ENCODE results near the gene DHX57.

Gene DHX57

DNA sequence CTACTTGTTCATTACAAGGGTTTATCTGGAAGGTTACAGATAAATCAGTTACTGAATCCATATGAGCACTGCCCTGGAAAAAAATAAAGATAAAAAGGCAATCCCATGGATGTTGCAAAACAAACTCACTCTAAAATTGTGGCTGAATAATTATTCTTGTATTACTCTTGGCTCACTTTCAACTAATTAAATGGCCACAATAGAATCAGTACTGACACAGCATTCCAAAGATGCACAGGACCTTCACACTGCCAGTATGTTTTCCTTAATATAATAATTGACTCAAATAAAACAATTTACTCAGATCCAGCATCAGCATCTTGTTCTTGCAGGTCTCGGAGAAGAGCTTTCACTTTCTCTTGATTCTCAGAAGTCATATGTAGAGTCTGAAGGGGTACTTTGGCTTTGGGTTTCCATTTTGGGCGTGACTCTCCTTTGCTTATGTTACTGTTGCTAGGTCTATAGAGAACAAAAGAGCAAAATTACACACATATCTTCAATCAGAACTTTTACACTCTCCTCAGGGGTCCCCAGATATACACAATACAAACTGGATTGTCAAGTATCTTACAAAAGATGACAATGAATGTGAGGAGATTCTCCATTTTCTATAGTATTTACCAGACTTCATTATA lies 12.6 kb downstream of the DHX57 start:
- DNase-seq, result no peak

DNA sequence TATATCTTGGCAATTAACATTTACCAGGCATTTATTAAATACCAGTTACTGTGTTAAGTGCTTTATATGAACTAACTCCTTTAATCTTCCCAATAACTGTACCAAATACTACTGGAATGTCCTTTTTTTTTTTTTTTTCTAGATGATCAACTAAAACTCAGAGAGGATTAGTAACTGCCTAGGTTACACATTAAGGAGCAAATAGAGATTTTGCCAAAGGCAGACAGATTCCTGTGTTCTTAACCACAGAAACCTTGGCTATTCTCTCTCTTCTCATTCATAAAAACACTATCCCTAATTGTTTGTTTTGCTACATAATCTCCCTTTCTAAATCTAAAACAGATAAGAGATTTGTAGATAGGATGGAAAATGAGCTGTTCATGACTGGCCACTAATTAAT lies 13.3 kb downstream of the DHX57 start:
- no peak for DNase-seq

DNA sequence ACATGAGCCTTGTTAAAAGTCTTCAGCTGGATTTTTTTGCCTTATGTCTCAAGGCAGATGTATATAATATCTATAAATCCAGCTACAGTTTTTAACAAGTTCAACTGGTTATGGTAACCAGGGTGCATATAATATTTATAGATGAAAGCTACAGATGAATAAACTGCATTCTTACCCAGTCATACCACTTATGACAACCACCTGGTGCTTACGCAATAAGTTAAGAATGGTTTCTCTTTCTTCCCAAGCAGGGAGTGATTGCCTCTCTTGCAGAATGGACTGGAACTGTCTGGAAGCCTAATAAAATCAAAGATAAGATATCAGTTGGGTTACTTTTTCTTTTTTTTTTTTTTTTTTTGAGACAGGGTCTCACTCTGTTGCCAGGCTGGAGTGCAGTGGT lies 19.6 kb downstream of the DHX57 start:
- DNase-seq, result no peak

DNA sequence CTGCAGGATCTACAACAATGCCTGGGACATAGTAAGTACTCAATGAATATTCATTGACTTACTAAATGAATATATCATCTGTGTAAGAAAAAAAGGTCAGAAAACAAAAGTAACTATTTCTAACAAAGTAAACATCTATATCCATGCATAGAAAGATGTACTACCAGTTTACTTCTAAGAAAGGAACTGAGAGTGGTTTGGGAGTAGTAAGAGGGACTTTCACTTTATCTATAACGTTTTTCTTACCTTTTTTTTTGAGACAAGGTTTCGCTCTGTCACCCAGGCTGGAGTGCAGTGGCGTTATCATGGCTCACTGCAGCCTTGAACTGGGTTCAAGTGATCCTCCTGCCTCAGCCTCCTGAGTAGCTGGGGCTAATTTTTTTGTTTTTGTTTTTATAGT lies 25.7 kb downstream of the DHX57 start:
- no peak for DNase-seq

GRCh38 chr2:38836791-38837190 lies 38.9 kb downstream of the DHX57 start:
- DNase-seq, result peak; percentile 35 to 76

DNA sequence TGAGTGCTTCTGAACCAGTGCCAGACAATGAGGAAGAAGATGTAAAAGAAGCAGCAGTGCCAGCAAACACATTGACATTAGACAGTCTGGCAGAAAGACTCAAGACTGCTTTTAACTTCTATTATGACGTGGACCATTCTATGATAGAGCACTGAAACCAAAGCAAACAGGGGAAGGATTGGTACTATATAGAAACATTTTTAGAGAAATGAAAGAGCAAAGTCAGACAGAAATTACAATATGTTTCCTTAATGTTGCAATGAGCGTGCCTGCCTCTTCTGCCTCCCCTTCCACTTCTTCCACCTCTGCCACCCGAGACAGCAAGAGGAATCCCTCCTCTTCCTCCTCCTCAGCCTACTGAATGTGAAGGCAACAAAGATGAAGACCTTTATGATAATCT lies 39.7 kb downstream of the DHX57 start:
- DNase-seq, result peak; percentile 66 to 87

DNA sequence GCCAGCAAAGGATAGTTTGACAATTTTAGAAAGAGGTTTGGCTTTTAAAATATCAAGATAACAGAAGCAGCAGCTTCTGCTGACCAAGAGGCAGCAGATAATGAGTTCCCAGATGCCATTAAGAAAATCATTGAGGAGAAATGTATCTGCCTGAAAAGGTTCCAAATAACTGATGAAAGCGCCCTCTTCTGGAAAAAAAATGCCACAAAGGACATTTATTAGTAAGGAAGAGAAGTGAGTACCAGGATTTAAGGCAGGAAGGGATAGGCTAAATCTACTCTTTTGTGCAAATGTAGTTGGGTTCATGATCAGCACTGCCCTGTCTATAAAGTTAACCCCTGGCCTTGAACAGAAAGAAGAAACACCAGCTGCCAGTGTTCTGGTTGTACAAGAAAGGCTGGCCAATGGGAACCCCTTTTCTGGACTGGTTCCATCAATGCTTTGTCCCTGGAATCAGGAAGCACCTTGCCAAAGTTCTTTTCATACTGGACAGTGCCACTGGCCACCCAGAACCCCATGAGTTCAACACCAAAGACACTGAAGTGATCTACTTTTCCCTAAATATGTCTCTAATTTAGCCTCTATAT lies 40.6 kb downstream of the DHX57 start:
- DNase-seq, result peak; percentile 53 to 60

DNA sequence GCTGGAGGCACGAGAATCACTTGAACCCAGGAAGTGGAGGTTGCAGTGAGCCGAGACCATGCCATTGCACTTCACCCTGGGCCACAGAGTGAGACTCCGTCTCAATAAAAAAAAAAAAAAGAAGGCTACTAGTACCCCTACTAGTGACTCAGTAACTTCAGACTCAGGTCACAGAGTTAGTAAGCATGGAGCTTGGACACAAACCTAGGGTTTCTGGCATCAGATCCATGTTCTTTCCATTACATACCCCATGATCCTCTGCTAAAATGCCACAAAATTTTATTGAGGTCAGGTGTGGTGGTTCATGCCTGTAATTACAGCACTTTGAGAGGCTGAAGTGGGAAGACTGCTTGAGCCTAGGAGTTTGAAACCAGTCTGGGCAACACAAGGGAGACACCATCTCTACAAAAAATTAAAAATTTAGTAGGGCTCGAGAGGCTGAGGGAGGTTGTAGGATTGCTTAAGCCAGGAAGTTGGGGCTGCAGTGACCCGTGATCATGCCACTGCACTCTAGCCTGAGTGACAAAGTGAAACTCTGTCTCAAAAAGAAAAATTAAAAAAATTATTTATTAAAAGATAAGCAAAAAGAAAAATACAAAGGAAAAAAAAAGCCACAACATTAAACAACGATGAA lies 45.1 kb downstream of the DHX57 start:
- DNase-seq, result peak; percentile 74 to 78

- peak; percentile 43 to 47 for DNase-seq
Measured at GRCh38 chr2:38829971-38830370, 45.8 kb downstream of the DHX57 start.

DNA sequence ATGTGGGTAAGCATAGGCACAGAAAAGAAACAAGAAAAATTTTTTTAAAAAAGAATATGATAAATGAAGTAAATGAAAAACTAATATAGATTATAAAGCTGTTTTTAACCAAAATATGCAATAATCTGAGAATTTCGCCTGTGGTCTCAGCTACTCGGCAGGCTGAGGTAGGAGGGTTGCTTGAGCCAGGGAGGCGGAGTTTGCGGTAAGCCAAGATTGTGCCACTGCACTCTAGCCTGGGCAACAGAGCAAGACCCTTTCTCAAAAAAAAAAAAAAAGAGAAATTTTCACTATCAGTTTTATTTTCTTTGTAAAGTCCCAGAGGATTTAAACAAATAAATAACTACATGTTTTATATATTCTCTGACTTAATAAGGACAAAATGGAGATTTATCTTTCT lies 47.3 kb downstream of the DHX57 start:
- DNase-seq, result no peak

GRCh38 chr2:38827539-38828145 lies 48.1 kb downstream of the DHX57 start:
- DNase-seq, result peak; percentile 59 to 68

GRCh38 chr2:38825956-38826355 lies 49.8 kb downstream of the DHX57 start:
- no peak for DNase-seq

- no peak for DNase-seq
Measured at GRCh38 chr2:38824906-38825305, 50.8 kb downstream of the DHX57 start.

DNA sequence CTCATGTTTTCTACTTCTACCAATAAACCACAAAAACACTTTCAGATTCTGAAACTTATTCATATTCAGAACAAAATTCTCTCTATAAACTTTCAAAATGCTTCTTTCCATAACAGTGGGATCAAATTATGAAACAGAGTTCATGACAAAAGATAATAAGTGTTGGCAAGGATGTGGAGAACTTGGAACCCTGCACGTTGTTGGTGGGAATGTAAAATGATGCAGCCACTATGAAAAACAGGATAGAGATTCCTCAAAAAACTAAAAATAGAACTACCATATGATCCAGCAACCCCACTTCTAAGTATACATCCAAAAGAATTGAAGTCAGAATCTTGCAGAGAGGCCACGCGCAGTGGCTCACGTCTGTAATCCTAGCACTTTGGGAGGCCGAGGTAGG lies 52.3 kb downstream of the DHX57 start:
- DNase-seq, result no peak

DNA sequence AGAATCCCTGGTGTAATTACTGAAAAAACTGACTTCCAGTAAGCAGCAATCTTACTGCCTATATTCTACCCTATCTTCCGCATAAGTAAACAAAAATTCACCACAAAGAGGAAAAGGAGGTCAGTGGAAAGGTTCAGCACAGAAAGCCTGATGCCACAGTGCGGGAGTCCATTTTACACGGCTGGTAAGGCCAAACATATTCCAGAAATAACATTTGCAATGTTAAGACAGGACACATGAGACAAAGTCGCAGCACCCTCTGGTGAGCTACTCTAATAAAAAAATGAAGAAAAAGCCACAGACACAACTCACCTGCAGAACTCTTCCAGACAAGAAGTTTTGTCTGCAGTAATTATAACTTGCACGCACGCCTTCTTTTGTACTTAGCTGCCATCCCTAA lies 57.2 kb downstream of the DHX57 start:
- no peak for DNase-seq

DNA sequence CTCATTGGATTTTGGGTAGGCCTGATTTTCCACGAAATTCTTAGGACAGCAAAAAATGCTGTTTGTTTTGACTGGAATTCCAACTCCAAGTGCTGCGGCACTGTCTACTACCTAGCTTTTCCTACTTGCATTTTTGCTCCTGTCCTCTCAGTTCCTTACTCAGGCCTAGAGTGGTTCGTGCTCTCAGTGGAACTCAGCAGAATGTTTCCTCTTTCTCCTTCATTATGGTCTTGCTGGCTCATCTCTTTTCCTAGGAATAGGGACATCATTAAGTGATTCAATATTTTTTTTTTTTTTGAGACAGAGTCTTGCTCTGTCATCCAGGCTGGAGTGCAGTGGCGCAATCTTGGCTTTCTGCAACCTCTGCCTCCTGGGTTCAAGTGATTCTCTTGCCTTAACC lies 59.8 kb downstream of the DHX57 start:
- DNase-seq, result no peak

GRCh38 chr2:38810488-38810887 lies 65.2 kb downstream of the DHX57 start:
- no peak for DNase-seq

DNA sequence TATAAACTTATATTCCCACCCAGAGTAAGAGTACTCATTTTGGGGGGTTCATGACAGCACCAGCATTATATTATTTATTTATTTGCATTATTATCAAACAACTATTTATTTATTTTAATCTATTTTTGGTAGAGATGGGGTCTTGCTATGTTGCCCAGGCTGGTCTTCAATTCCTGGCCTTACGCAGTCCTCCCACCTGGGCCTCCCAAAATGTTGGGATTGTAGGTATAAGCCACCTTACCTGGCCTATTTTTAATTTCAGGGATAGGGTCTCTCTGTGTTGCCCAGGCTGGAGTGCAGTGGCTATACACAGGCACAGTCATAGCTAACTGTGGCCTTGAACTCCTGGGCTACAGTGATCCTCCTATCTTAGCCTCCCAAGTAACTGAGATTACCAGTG lies 67.1 kb downstream of the DHX57 start:
- DNase-seq, result no peak

DNA sequence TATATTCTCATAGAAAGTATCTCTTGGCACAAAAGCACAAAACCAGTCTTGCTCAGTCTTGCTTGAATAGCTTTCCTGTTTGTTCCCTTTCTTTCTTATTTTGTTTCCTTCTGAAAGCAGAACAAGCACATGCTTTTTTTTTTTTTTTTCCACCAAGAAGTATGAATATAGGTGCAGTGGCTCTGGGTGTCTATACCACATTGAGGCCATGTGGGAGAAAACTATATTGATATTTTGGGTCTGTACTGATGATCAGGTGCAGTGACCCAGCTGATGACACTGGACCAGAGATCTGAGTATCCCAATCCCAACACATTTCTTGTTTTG lies 69.0 kb downstream of the DHX57 start:
- peak; percentile 29 to 48 for DNase-seq

DNA sequence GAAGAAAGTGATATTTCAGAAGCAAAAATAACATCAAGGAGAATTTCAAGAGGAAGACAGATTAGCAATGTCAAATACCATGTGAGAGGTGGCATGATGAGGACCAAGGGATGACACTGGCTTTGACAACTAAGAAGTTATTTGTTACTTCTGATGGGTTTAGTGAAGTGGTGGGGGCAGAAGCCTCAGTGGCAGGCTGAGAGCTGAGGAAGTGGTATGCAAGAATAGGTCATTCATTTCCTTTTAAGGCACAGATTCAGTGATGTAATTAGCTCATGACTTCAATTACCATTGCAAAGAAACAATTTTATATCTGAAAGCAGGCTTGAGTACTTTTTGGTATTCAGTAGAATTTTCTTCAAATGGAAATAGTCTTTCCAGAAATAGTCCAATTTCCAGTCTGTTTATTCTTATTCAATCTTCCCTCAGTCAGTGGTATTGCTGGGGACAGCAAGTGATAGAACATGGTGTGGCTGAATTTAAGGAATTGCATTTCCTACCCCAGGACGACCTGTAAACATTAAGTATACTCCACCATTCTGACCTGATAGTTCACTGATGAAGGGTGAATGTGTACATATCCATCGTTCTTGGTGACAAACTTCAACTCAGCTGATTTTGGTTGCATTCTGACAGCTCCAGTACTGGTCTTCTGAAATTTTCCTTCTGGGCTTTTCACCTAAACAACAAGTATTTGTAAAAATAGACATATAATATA lies 69.6 kb downstream of the DHX57 start:
- DNase-seq, result peak; percentile 86 to 92

- no peak for DNase-seq
Measured at GRCh38 chr2:38797953-38798352, 77.8 kb downstream of the DHX57 start.

DNA sequence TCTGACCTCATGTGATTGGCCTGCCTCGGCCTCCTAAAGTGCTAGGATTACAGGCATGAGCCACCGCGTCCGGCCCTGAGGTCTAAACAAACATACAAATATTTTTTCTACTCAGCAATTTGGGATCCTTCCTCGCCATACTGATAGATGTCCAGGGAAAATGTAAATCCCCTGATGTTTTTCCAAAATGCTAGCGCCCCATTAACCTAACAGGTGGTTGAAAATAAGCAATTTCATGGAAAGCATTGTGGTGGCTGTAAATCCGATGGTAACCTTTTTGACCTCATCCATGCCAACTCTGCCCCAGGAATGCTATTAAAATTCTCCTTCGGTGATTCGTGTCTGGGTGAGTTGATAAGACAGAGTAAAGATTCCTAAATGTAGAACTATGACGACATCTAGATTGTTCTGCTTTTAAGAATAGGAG lies 78.5 kb downstream of the DHX57 start:
- no peak for DNase-seq

DNA sequence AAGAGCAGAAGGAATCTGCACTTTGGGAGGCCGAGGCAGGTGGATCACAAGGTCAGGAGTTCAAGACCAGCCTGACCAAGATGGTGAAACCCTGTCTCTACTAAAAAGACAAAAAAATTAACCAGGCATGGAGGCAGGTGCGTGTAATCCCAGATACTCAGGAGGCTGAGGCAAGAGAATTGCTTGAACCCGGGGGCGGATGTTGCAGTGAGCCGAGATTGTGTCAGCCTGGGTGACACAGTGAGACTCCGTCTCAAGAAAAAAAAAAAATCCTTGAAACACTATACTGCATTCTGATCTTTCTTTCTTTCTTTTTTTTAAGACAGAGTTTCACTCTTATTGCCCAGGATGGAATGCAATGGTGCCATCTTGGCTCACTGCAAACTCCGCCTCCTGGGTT lies 80.7 kb downstream of the DHX57 start:
- peak; percentile 33 to 62 for DNase-seq
